CD14-positive monocyte (primary cell): ENCODE results near the gene NR6A1. TPM values are rescaled to one million over a fixed set of nuclear protein-coding genes. Genes with fewer than 3 reads are reported as not detected.
"Not testable (repeated sequence)": the region's sequence is repeated elsewhere in the genome, so short reads cannot be mapped to it uniquely, and the experiment has no call there.

Source experiments
- DNase-seq, 3 donors: peaks; one replicate each; pipeline ENCODE4 v3.0.0-alpha.2; 2011 to 2022
- H2AFZ ChIP-seq: 2 replicates; pipeline ENCODE4 v1.6.0; 2012; ENCODE audit warnings: mild to moderate bottlenecking, low read depth, low read length, inconsistent platforms; ENCODE audit not compliant: insufficient read depth, poor library complexity, severe bottlenecking
- H3K27ac ChIP-seq, 2 donors: 1 replicate in 1 of 2; 2 replicates in 1 of 2; pipeline ENCODE4 v1.5.1; 2012 to 2013; ENCODE audit warnings: low read length in 2 of 2, control low read depth in 1 of 2, inconsistent platforms in 1 of 2, low read depth in 1 of 2, mild to moderate bottlenecking in 1 of 2
- H3K27me3 ChIP-seq, 2 donors: one replicate each; pipeline versions ENCODE4 v1.6.0 to v1.6.1; 2011 to 2013; ENCODE audit warnings: low read length in 2 of 2; ENCODE audit not compliant: control insufficient read depth in 2 of 2, insufficient read depth in 2 of 2
- H3K36me3 ChIP-seq, 2 donors: replicated peaks in 1 of 2; 1 replicate in 1 of 2; 2 replicates in 1 of 2; pipeline versions ENCODE4 v1.5.1 to v1.6.1; 2012 to 2013; ENCODE audit warnings: low read length in 2 of 2, control low read depth in 1 of 2, inconsistent platforms in 1 of 2, mild to moderate bottlenecking in 1 of 2; ENCODE audit not compliant: insufficient read depth in 2 of 2, control insufficient read depth in 1 of 2
- H3K4me1 ChIP-seq, 2 donors: 1 replicate in 1 of 2; 2 replicates in 1 of 2; pipeline versions ENCODE4 v1.5.1 to v1.6.1; 2012 to 2013; ENCODE audit warnings: low read length in 2 of 2, control low read depth in 1 of 2, inconsistent platforms in 1 of 2, mild to moderate bottlenecking in 1 of 2, moderate library complexity in 1 of 2; ENCODE audit not compliant: insufficient read depth in 2 of 2, control insufficient read depth in 1 of 2
- H3K4me2 ChIP-seq: replicated peaks from 2 replicates; pipeline ENCODE3; 2012; ENCODE audit warnings: low read length, moderate library complexity, mild to moderate bottlenecking; ENCODE audit not compliant: poor library complexity, severe bottlenecking; ENCODE audit errors: extremely low read depth
- H3K4me3 ChIP-seq, 3 experiments: fragments of 200-600 bp in 1 of 3; sonication (generic) in 1 of 3; replicated peaks in 1 of 3; 1 replicate in 2 of 3; 2 replicates in 1 of 3; pipeline ENCODE4 v1.5.1; 2011 to 2013; ENCODE audit warnings: low read length in 3 of 3, mild to moderate bottlenecking in 3 of 3, control low read depth in 2 of 3, low read depth in 2 of 3, inconsistent platforms in 1 of 3, moderate library complexity in 1 of 3
- H3K79me2 ChIP-seq: 2 replicates; pipeline ENCODE4 v1.6.0; 2012; ENCODE audit warnings: mild to moderate bottlenecking, control low read depth, inconsistent platforms, low read length, moderate library complexity; ENCODE audit not compliant: insufficient read depth
- H3K9ac ChIP-seq: 2 replicates; pipeline ENCODE4 v1.6.0; 2017; ENCODE audit warnings: low read length, mild to moderate bottlenecking; ENCODE audit not compliant: insufficient read depth, poor library complexity, severe bottlenecking
- H3K9me3 ChIP-seq, 2 donors: replicated peaks in 1 of 2; 1 replicate in 1 of 2; 2 replicates in 1 of 2; pipeline versions ENCODE4 v1.5.1 to v1.6.1; 2012 to 2013; ENCODE audit warnings: low read length in 2 of 2, control low read depth in 1 of 2; ENCODE audit not compliant: control insufficient read depth in 1 of 2, insufficient read depth in 1 of 2
- H4K20me1 ChIP-seq: 2 replicates; pipeline ENCODE4 v1.6.0; 2012; ENCODE audit warnings: mild to moderate bottlenecking, low read length, control low read depth, moderate library complexity; ENCODE audit not compliant: insufficient read depth
- H3K27ac Mint-ChIP-seq, 7 donors: one replicate each; pipeline ENCODE4 v1.8.0; 2020; ENCODE audit warnings: mild to moderate bottlenecking in 7 of 7, mixed read lengths in 7 of 7, moderate library complexity in 6 of 7, inconsistent platforms in 2 of 7
- H3K27me3 Mint-ChIP-seq, 3 donors: one replicate each; pipeline ENCODE4 v1.8.0; 2021 to 2022; ENCODE audit warnings: low read depth in 3 of 3, mild to moderate bottlenecking in 3 of 3, mixed read lengths in 3 of 3, moderate library complexity in 3 of 3, inconsistent platforms in 1 of 3
- H3K36me3 Mint-ChIP-seq, 2 donors: one replicate each; pipeline ENCODE4 v1.8.0; 2020; ENCODE audit warnings: mixed read lengths in 2 of 2, inconsistent platforms in 1 of 2, mild to moderate bottlenecking in 1 of 2
- H3K4me1 Mint-ChIP-seq: one replicate; pipeline ENCODE4 v1.8.0; 2020; ENCODE audit warnings: mild to moderate bottlenecking, mixed read lengths
- H3K4me3 Mint-ChIP-seq, 2 donors: one replicate each; pipeline ENCODE4 v1.8.0; 2020; ENCODE audit warnings: mild to moderate bottlenecking in 2 of 2, mixed read lengths in 2 of 2, moderate library complexity in 1 of 2
- H3K9me3 Mint-ChIP-seq, 7 donors: one replicate each; pipeline ENCODE4 v1.8.0; 2020 to 2022; ENCODE audit warnings: mixed read lengths in 7 of 7, mild to moderate bottlenecking in 6 of 7, moderate library complexity in 6 of 7, inconsistent platforms in 2 of 7
- WGBS: methylation state at CpG from one replicate; pipeline ENCODE4 v1.1.5; 2013; ENCODE audit warnings: missing lambda C conversion rate; ENCODE audit not compliant: insufficient coverage; 5-methylcytosine and 5-hydroxymethylcytosine counted together
- intact Hi-C, 2 donors: fragments of 100-400 bp; cut with micrococcal nuclease; formaldehyde crosslinking; loops; one replicate each; pipeline versions ENCODE4 v1.15.0 to v1.15.1; 2023
- polyA plus RNA-seq, 3 donors: library from polyadenylated mRNA; depleted of rRNA in 1 of 3; unstranded in 2 of 3; stranded (reverse) in 1 of 3; fragments of 300-500 nt in 2 of 3; fragments of >200 nt in 1 of 3; fragmentation: Illumina TruSeq in 2 of 3; gene quantifications; 1 replicate in 2 of 3; 2 replicates in 1 of 3; pipeline ENCODE4 v1.2.3, GENCODE V29; 2012 to 2021
- TF ChIP-seq, protein P1 (sequence below): fragments of 200-600 bp; IDR thresholded peaks from one replicate; pipeline ENCODE4 v1.8.0; 2022; ENCODE audit warnings: antibody characterized with exemption, mild to moderate bottlenecking

NR6A1 gene
- polyA plus RNA-seq, 3 donors, result 0.15 to 2.9 (median 0.28) TPM

DNA sequence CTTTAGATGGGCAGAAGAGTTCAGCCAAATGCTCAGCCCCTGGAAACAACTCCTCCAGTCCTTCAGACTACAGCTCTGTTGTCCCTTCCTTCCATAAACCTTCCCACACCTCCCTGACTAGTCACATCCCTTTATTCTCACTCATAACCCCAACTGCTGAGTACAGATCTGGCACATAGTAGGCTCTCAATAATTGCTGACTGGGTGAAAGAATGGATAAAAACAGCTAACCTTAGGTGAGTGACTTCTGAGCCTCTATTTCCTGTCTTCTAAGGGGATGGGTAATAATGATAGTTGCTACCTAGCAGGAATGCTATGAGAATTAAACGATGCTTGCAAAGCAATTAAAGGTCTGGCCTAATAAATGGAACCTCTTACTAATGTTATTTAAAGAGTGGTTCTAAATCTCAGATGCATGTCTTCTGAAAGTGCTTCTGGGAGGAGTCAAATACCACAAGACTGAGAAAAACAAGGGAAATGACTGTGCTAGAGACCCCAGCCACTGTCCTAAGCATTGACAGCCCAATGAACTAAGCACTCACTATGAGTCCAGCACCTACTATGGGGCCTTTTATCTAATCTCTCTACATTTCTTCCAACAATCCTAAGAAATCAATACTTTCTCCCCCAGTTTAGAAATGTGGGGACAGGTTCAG is 2.5 kb upstream of the NR6A1 start:
- WGBS, result no CpG with 5 or more reads among the region's 1 CpG
- no peak for DNase-seq
- no peaks in the 10 kb centered on the region for H3K9me3 ChIP-seq
- TF ChIP-seq, protein P1, sequence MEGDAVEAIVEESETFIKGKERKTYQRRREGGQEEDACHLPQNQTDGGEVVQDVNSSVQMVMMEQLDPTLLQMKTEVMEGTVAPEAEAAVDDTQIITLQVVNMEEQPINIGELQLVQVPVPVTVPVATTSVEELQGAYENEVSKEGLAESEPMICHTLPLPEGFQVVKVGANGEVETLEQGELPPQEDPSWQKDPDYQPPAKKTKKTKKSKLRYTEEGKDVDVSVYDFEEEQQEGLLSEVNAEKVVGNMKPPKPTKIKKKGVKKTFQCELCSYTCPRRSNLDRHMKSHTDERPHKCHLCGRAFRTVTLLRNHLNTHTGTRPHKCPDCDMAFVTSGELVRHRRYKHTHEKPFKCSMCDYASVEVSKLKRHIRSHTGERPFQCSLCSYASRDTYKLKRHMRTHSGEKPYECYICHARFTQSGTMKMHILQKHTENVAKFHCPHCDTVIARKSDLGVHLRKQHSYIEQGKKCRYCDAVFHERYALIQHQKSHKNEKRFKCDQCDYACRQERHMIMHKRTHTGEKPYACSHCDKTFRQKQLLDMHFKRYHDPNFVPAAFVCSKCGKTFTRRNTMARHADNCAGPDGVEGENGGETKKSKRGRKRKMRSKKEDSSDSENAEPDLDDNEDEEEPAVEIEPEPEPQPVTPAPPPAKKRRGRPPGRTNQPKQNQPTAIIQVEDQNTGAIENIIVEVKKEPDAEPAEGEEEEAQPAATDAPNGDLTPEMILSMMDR, result no peak
- Mint-ChIP-seq H3K9me3 (peaks cover 0 to 3% (median 0%) of the 10 kb centered on the region in 7 donors), H3K27ac (no peak overlapping the region), H3K4me1 (peaks cover 59% of the 10 kb centered on the region), H3K4me3 (no peak overlapping the region), H3K36me3 (peaks cover 0 to 11% of the 10 kb centered on the region in 2 donors), H3K27me3 (peaks cover 25 to 47% (median 31%) of the 10 kb centered on the region in 3 donors)
- peaks cover 37 to 67% of the 10 kb centered on the region in 2 donors for H3K4me1 ChIP-seq
- H3K27me3 ChIP-seq, result peaks cover 0 to 25% of the 10 kb centered on the region in 2 donors
- peaks cover 13% of the 10 kb centered on the region for H4K20me1 ChIP-seq
- no peak overlapping the region for H2AFZ ChIP-seq
- no peak overlapping the region for H3K4me2 ChIP-seq
- no peak overlapping the region for H3K27ac ChIP-seq
- intact Hi-C loops, result loop anchor here (1.0 to 10.0 kb wide), 6 partner anchors 79 to 371 kb away; partner anchors contain the start of genes GOLGA1 (in 2 of the 2), SCAI (in 2 of the 2) and WDR38 (in 2 of the 2)
- H3K9ac ChIP-seq, result no peak overlapping the region
- H3K4me3 ChIP-seq, result no peak overlapping the region
- no peaks in the 10 kb centered on the region for H3K36me3 ChIP-seq
- H3K79me2 ChIP-seq, result peaks cover 6% of the 10 kb centered on the region

DNA sequence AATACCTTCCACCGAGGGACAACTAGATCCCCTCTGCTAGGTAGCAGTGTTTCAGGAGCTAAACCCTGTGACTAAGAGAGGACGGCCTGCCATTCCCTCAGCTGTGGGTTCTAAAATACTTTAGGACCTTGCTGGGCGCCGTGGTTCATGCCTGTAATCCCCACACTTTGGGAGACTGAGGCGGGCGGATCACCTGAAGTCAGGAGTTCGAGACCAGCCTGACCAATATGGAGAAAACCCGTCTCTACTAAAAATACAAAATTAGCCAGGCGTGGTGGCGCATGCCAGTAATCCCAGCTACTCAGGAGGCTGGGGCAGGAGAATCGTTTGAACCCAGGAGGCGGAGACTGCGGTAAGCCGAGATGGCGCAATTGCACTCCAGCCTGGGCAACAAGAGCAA is 1.8 kb upstream of the NR6A1 start:
- H3K36me3 Mint-ChIP-seq, result peaks cover 0 to 11% of the 10 kb centered on the region in 2 donors
- Histone ChIP-seq H4K20me1 (peaks cover 13% of the 10 kb centered on the region), H3K4me1 (peaks cover 43 to 74% of the 10 kb centered on the region in 2 donors), H3K27me3 (peaks cover 0 to 27% of the 10 kb centered on the region in 2 donors)
- not testable (repeated sequence) for DNase-seq, H3K79me2 ChIP-seq, H3K27ac ChIP-seq, H3K9me3 Mint-ChIP-seq, H3K9me3 ChIP-seq, H3K4me3 ChIP-seq, H3K4me2 ChIP-seq, H3K9ac ChIP-seq, H3K27ac Mint-ChIP-seq, H3K36me3 ChIP-seq, H2AFZ ChIP-seq
- peaks cover 24 to 45% (median 29%) of the 10 kb centered on the region in 3 donors for H3K27me3 Mint-ChIP-seq
- 89% methylated on average over 10 of the region's 15 CpGs for WGBS
- peak overlapping the region in 1 of 2 donors; percentile 84 for H3K4me3 Mint-ChIP-seq
- peaks cover 66% of the 10 kb centered on the region for H3K4me1 Mint-ChIP-seq
- intact Hi-C loops, result loop anchor here (2.0 to 10.0 kb wide), 5 partner anchors 80 to 372 kb away; partner anchors contain the start of genes GOLGA1 (in 2 of the 2), SCAI (in 2 of the 2) and WDR38 (in 1 of the 2)
